ENCODE results near the gene SCPEP1.

Gene SCPEP1

GRCh38 chr17:56945938-56946505, 31.9 kb upstream of the SCPEP1 start:
- no peak overlapping the region for H3K4me2 ChIP-seq (ENCODE audit: low read depth, low read length, poor library complexity, severe bottlenecking)
- H3K36me3 ChIP-seq (ENCODE audit: low read length) = peaks cover 13% of the 10 kb centered on the region
- H3K27me3 ChIP-seq (ENCODE audit: low read length) = no peaks in the 10 kb centered on the region
- no peak for TF ChIP-seq EZH2phosphoT487 (conservative IDR thresholded peaks at IDR 0.05; ENCODE audit: low read length)
- TF ChIP-seq CTCF (IDR thresholded peaks at IDR 0.05; ENCODE audit: insufficient read depth, low read length, poor library complexity, severe bottlenecking) = no peak
- no peaks in the 10 kb centered on the region for H3K79me2 ChIP-seq (ENCODE audit: insufficient read depth, low read length)
- no peak overlapping the region for H2AFZ ChIP-seq (ENCODE audit: low read depth, low read length, severe bottlenecking)
- no peaks in the 10 kb centered on the region; the same call in 1 of the 2 replicates for H4K20me1 ChIP-seq (ENCODE audit: low read depth, low read length)
- no peak overlapping the region for H3K27ac ChIP-seq (ENCODE audit: low read depth, low read length)
- no peak overlapping the region for H3K9ac ChIP-seq (ENCODE audit: low read length)
- no peak overlapping the region for H3K4me3 ChIP-seq (ENCODE audit: insufficient read depth, low read length, poor library complexity, severe bottlenecking)
- no peaks in the 10 kb centered on the region for H3K9me2 ChIP-seq (replicated peaks; ENCODE audit: insufficient read depth, low read length)
- no peaks in the 10 kb centered on the region for H3K9me3 ChIP-seq (ENCODE audit: insufficient read depth, low read length)
- 0 out of 2 replicates have a peak, but pooled peaks cover 5% of the 10 kb centered on the region for H3F3A ChIP-seq (ENCODE audit: insufficient read depth)

GRCh38 chr17:56947741-56948140, 30.2 kb upstream of the SCPEP1 start:
- no peak overlapping the region for H3K27ac ChIP-seq (ENCODE audit: low read depth, low read length)
- peaks cover 6% of the 10 kb centered on the region; the same call in 1 of the 2 replicates for H3K79me2 ChIP-seq (ENCODE audit: insufficient read depth, low read length)
- no peaks in the 10 kb centered on the region for H3K9me3 ChIP-seq (ENCODE audit: insufficient read depth, low read length)
- no peak overlapping the region for H3K4me2 ChIP-seq (ENCODE audit: low read depth, low read length, poor library complexity, severe bottlenecking)
- no peaks in the 10 kb centered on the region; the same call in 1 of the 2 replicates for H4K20me1 ChIP-seq (ENCODE audit: low read depth, low read length)
- peaks cover 13% of the 10 kb centered on the region for H3K36me3 ChIP-seq (ENCODE audit: low read length)
- no peak for TF ChIP-seq EZH2phosphoT487 (conservative IDR thresholded peaks at IDR 0.05; ENCODE audit: low read length)
- TF ChIP-seq CTCF (IDR thresholded peaks at IDR 0.05; ENCODE audit: insufficient read depth, low read length, poor library complexity, severe bottlenecking) = no peak
- H3K9me2 ChIP-seq (replicated peaks; ENCODE audit: insufficient read depth, low read length) = no peaks in the 10 kb centered on the region
- no peak overlapping the region for H3K9ac ChIP-seq (ENCODE audit: low read length)
- H2AFZ ChIP-seq (ENCODE audit: low read depth, low read length, severe bottlenecking) = no peak overlapping the region
- no peaks in the 10 kb centered on the region for H3K27me3 ChIP-seq (ENCODE audit: low read length)
- H3K4me3 ChIP-seq (ENCODE audit: insufficient read depth, low read length, poor library complexity, severe bottlenecking) = no peak overlapping the region
- H3F3A ChIP-seq (ENCODE audit: insufficient read depth) = 0 out of 2 replicates have a peak, but pooled peaks cover 5% of the 10 kb centered on the region

GRCh38 chr17:56948491-56948890, 29.4 kb upstream of the SCPEP1 start:
- Histone ChIP-seq H3K9me3 (ENCODE audit: insufficient read depth, low read length) (no peaks in the 10 kb centered on the region), H3K4me3 (ENCODE audit: insufficient read depth, low read length, poor library complexity, severe bottlenecking) (no peak overlapping the region), H3K79me2 (ENCODE audit: insufficient read depth, low read length) (peaks cover 11% of the 10 kb centered on the region; the same call in 1 of the 2 replicates), H3F3A (ENCODE audit: insufficient read depth) (0 out of 2 replicates have a peak, but pooled peaks cover 5% of the 10 kb centered on the region), H3K27me3 (ENCODE audit: low read length) (no peaks in the 10 kb centered on the region), H2AFZ (ENCODE audit: low read depth, low read length, severe bottlenecking) (no peak overlapping the region), H4K20me1 (ENCODE audit: low read depth, low read length) (no peaks in the 10 kb centered on the region; the same call in 1 of the 2 replicates), H3K4me2 (ENCODE audit: low read depth, low read length, poor library complexity, severe bottlenecking) (no peak overlapping the region), H3K9ac (ENCODE audit: low read length) (no peak overlapping the region), H3K9me2 (replicated peaks; ENCODE audit: insufficient read depth, low read length) (no peaks in the 10 kb centered on the region), H3K27ac (ENCODE audit: low read depth, low read length) (no peak overlapping the region), H3K36me3 (ENCODE audit: low read length) (peaks cover 13% of the 10 kb centered on the region)
- no peak for TF ChIP-seq CTCF (IDR thresholded peaks at IDR 0.05; ENCODE audit: insufficient read depth, low read length, poor library complexity, severe bottlenecking)
- TF ChIP-seq EZH2phosphoT487 (conservative IDR thresholded peaks at IDR 0.05; ENCODE audit: low read length) = no peak

Data from SU-DHL-6 (cell line).